GM12878 (cell line): ENCODE data around the gene SRGAP2C. TPM values are rescaled to one million over a fixed set of nuclear protein-coding genes. Genes with fewer than 3 reads are reported as not detected.
"Not testable (repeated sequence)": the region's sequence is repeated elsewhere in the genome, so short reads cannot be mapped to it uniquely, and the experiment has no call there.

Source experiments
- ATAC-seq: fragments of 200-7000 bp; cut with Tn5 transposase; 3 replicates; pipeline ENCODE4 v1.9.1; 2020; ENCODE audit warnings: mild to moderate bottlenecking, moderate library complexity
- Bru-seq: library from RNA; stranded (reverse); fragments of 400-500 nt; gene quantifications from one replicate; lab custom pipeline; 2021; lab: Mats Ljungman, UMichigan
- BruChase-seq, 2 experiments: library from RNA; stranded (reverse); fragments of 400-500 nt; gene quantifications; one replicate each; lab custom pipeline; 2021; lab: Mats Ljungman, UMichigan
- BruUV-seq: library from RNA; stranded (reverse); fragments of 400-500 nt; replicated peaks from 2 replicates; lab custom pipeline; 2021; lab: Mats Ljungman, UMichigan
- CTCF ChIA-PET: fragments of 300-600 bp; sonication (Branson Sonifier 250); formaldehyde crosslinking; extraction: SDS; loops from one replicate; lab custom pipeline; 2021; ENCODE audit warnings: inconsistent platforms; lab: Yijun Ruan, JAX
- POLR2A ChIA-PET: fragments of 350-600 bp; formaldehyde crosslinking; extraction: SDS; loops from one replicate; lab custom pipeline; 2021; ENCODE audit warnings: inconsistent platforms; lab: Charles Lee
- RAD21 ChIA-PET: fragments of 300-600 bp; sonication (Branson Sonifier 250); formaldehyde crosslinking; loops from one replicate; lab custom pipeline; 2023; ENCODE audit warnings: antibody characterized with exemption; ENCODE audit not compliant: unreplicated experiment; lab: Charles Lee
- SMC1A ChIA-PET: fragments of 300-600 bp; sonication (Branson Sonifier 250); formaldehyde crosslinking; loops from one replicate; lab custom pipeline; 2023; ENCODE audit not compliant: unreplicated experiment, uncharacterized antibody; lab: Charles Lee
- DNase-seq: peaks from one replicate; pipeline ENCODE4 v3.0.0-alpha.2; 2011; ENCODE audit warnings: low read depth, low spot score
- FAIRE-seq: peaks from 3 replicates; lab custom pipeline; 2011; peaks lifted over from hg19 to GRCh38; lab: Jason Lieb, UNC
- H2AFZ ChIP-seq: 2 replicates; pipeline ENCODE4 v1.6.0; 2011; ENCODE audit warnings: low read depth, low read length, control low read depth; ENCODE audit not compliant: control insufficient read depth
- H3K27ac ChIP-seq: 2 replicates; pipeline ENCODE4 v1.5.1; 2011; ENCODE audit warnings: control low read depth; ENCODE audit not compliant: control insufficient read depth, insufficient read depth
- H3K27me3 ChIP-seq, 2 experiments: replicated peaks in 1 of 2; 2 replicates each; pipeline versions ENCODE4 v1.6.0 to v1.6.1; 2011; ENCODE audit warnings: low read length in 1 of 2; ENCODE audit not compliant: control insufficient read depth in 2 of 2, insufficient read depth in 2 of 2
- H3K36me3 ChIP-seq, 2 experiments: 2 replicates each; pipeline ENCODE4 v1.5.1; 2011; ENCODE audit warnings: low read length in 1 of 2; ENCODE audit not compliant: control insufficient read depth in 2 of 2, insufficient read depth in 2 of 2
- H3K4me1 ChIP-seq: 2 replicates; pipeline ENCODE4 v1.6.1; 2011; ENCODE audit warnings: mild to moderate bottlenecking, low read length, moderate library complexity, mixed read lengths; ENCODE audit not compliant: control insufficient read depth, insufficient read depth
- H3K4me2 ChIP-seq: 2 replicates; pipeline ENCODE4 v1.6.0; 2011; ENCODE audit warnings: control low read depth; ENCODE audit not compliant: control insufficient read depth, insufficient read depth
- H3K4me3 ChIP-seq: fragments of 200-600 bp; sonication (generic); 2 replicates; pipeline ENCODE4 v1.5.1; 2016
- H3K79me2 ChIP-seq: 2 replicates; pipeline ENCODE4 v1.6.0; 2011; ENCODE audit warnings: low read length; ENCODE audit not compliant: control insufficient read depth, insufficient read depth
- H3K9ac ChIP-seq: 2 replicates; pipeline ENCODE4 v1.8.0; 2011; ENCODE audit warnings: low read length, control low read depth, mixed read lengths; ENCODE audit not compliant: control insufficient read depth, insufficient read depth
- H3K9me3 ChIP-seq: replicated peaks from 3 replicates; pipeline ENCODE4 v1.5.1; 2011; ENCODE audit warnings: mild to moderate bottlenecking, low read length; ENCODE audit not compliant: control insufficient read depth, insufficient read depth
- H4K20me1 ChIP-seq: 2 replicates; pipeline ENCODE4 v1.6.0; 2011; ENCODE audit not compliant: control insufficient read depth, insufficient read depth
- ATF7 ChIP-seq: fragments of 450-650 bp; IDR thresholded peaks from 2 replicates; pipeline ENCODE4 v1.6.1; 2016; ENCODE audit warnings: low read depth, mild to moderate bottlenecking
- CHD2 ChIP-seq: IDR thresholded peaks from 2 replicates; pipeline ENCODE4 v1.6.1; 2011; ENCODE audit warnings: low read depth, low read length, improper control_type of control experiment, borderline replicate concordance
- CREB1 ChIP-seq: IDR thresholded peaks from 2 replicates; pipeline ENCODE4 v1.6.1; 2012; ENCODE audit warnings: low read depth, mild to moderate bottlenecking, inconsistent platforms
- DPF2 ChIP-seq: fragments of 450-650 bp; IDR thresholded peaks from 2 replicates; pipeline ENCODE4 v1.6.1; 2017; ENCODE audit warnings: mild to moderate bottlenecking
- FOS ChIP-seq: IDR thresholded peaks from 3 replicates; pipeline ENCODE4 v1.6.1; 2011; ENCODE audit warnings: borderline replicate concordance; ENCODE audit not compliant: insufficient read length; ENCODE audit errors: extremely low read depth
- NFYB ChIP-seq: IDR thresholded peaks from 2 replicates; pipeline ENCODE4 v1.6.1; 2011; ENCODE audit warnings: low read depth, mild to moderate bottlenecking, low read length, improper control_type of control experiment, moderate library complexity; ENCODE audit not compliant: insufficient read depth
- RFX5 ChIP-seq: IDR thresholded peaks from 2 replicates; pipeline ENCODE4 v1.6.1; 2011; ENCODE audit warnings: low read depth, low read length, improper control_type of control experiment
- SP1 ChIP-seq: IDR thresholded peaks from one replicate; pipeline ENCODE4 v1.6.1; 2011; ENCODE audit warnings: low read depth, low read length
- WGBS: methylation state at CpG from one replicate; pipeline ENCODE4 v1.1.6; 2016; ENCODE audit warnings: low lambda C conversion rate; ENCODE audit not compliant: insufficient replicate concordance, insufficient coverage; ENCODE audit errors: missing lambda C conversion rate; 5-methylcytosine and 5-hydroxymethylcytosine counted together
- in situ Hi-C: fragments of 300-500 bp; cut with MboI; formaldehyde crosslinking; loops from 9 replicates; pipeline ENCODE4 v1.14.3; 2018; ENCODE audit warnings: mixed read lengths
- intact Hi-C: fragments of 100-400 bp; cut with micrococcal nuclease; formaldehyde crosslinking; loops from one replicate; pipeline ENCODE4 v1.14.2; 2022; ENCODE audit not compliant: unreplicated experiment
- long read RNA-seq, 2 experiments: library from polyadenylated mRNA; unstranded; transcript quantifications; one replicate each; pipeline ENCODE4 v2.0.0, GENCODE V29; 2019 to 2020
- polyA minus RNA-seq, 3 experiments: library from RNA; depleted of rRNA, polyadenylated mRNA; stranded (reverse); fragments of >200 nt; gene quantifications; 2 replicates each; pipeline ENCODE4 v1.2.3, GENCODE V29; 2011
- polyA plus RNA-seq, 11 experiments: library from polyadenylated mRNA; depleted of rRNA in 4 of 11; unstranded in 6 of 11; stranded (reverse) in 5 of 11; fragments of >200 nt; fragmentation: Nextera tagmentation in 4 of 11; fragmentation: Illumina TruSeq in 1 of 11; extraction: Ambion mirVana in 4 of 11; extraction: Trizol in 1 of 11; gene quantifications; 1 replicate in 1 of 11; 2 replicates in 10 of 11; pipeline versions ENCODE4 v1.2.1 to v1.2.3, GENCODE V29; 2011 to 2016; ENCODE audit warnings: inconsistent platforms in 2 of 11, missing spikeins in 2 of 11, low read depth in 1 of 11
- total RNA-seq, 4 experiments: library from RNA; depleted of rRNA in 3 of 4; stranded (reverse); fragments of >200 nt in 3 of 4; fragmentation: Illumina TruSeq in 1 of 4; extraction: Trizol in 1 of 4; gene quantifications; 2 replicates each; pipeline versions ENCODE4 v1.2.1 to v1.2.3, GENCODE V29; 2013 to 2021
- TF ChIP-seq, protein P1 (sequence below): IDR thresholded peaks from 2 replicates; pipeline ENCODE4 v1.6.1; 2011; ENCODE audit warnings: mild to moderate bottlenecking, low read depth, low read length, moderate library complexity; ENCODE audit not compliant: insufficient replicate concordance
- TF ChIP-seq, protein P2 (sequence below): fragments of 450-650 bp; IDR thresholded peaks from 2 replicates; pipeline ENCODE4 v1.6.1; 2016; ENCODE audit warnings: mild to moderate bottlenecking
- TF ChIP-seq, protein P3 (sequence below): fragments of 450-650 bp; IDR thresholded peaks from 2 replicates; pipeline ENCODE4 v1.6.1; 2014; ENCODE audit warnings: mild to moderate bottlenecking

Gene SRGAP2C
- total RNA-seq (2013; cell fraction: nucleolus; rRNA removed), result 3.1 and 3.3 TPM in 2 replicates
- 1.7 and 2.4 TPM in 2 replicates for total RNA-seq (2014; rRNA removed)
- total RNA-seq (2014; rRNA removed; fragmentation: Illumina TruSeq; extraction: Trizol), result 2.3 TPM in 2 replicates
- 6.0 and 7.6 TPM in 2 replicates for total RNA-seq (2021)
- 0.73 TPM for polyA plus RNA-seq (2011; ENCODE audit: low read depth)
- polyA plus RNA-seq (2011; rRNA removed), result 3.5 and 4.0 TPM in 2 replicates
- 1.5 and 2.7 TPM in 2 replicates for polyA plus RNA-seq (2011; cell fraction: cytosol; rRNA removed)
- polyA plus RNA-seq (2011; cell fraction: nucleus; rRNA removed), result 2.2 and 2.9 TPM in 2 replicates
- 1.2 and 1.8 TPM in 2 replicates for polyA plus RNA-seq (2012)
- 1.7 and 2.3 TPM in 2 replicates for polyA plus RNA-seq (2014; fragmentation: Illumina TruSeq; extraction: Trizol)
- 1 to 10 TPM in 1 of 2 experiments, under 1 TPM in 1; 0.82 to 1.4 TPM for polyA plus RNA-seq (2014; fragmentation: Nextera tagmentation; extraction: Ambion mirVana)
- 1.0 and 1.2 TPM in 2 replicates for polyA plus RNA-seq (2014; rRNA removed)
- polyA plus RNA-seq (2016; fragmentation: Nextera tagmentation; extraction: Ambion mirVana), result 1 to 10 TPM; 2.3 to 2.6 TPM
- polyA minus RNA-seq (2011; rRNA and poly(A)+ RNA removed), result 4.6 and 8.3 TPM in 2 replicates
- 2.4 and 9.0 TPM in 2 replicates for polyA minus RNA-seq (2011; cell fraction: cytosol; rRNA and poly(A)+ RNA removed)
- 3.4 and 4.5 TPM in 2 replicates for polyA minus RNA-seq (2011; cell fraction: nucleus; rRNA and poly(A)+ RNA removed)
- percentile 50 among the genes with signal in this experiment for Bru-seq, nascent RNA
- percentile 45 among the genes with signal in this experiment for BruChase-seq, experiment 1, labeled RNA remaining after a 6-hour chase
- BruChase-seq, experiment 2, labeled RNA remaining after a 2-hour chase, result percentile 49 among the genes with signal in this experiment
- long read RNA-seq, experiment 1, full-length matches to known transcripts, result 1 of 3 reads
- long read RNA-seq, experiment 1, partial matches to known transcripts, result 0 of 3 reads
- long read RNA-seq, experiment 1, other reads (novel, unspliced or antisense), result 2 of 3 reads
- long read RNA-seq, experiment 2, partial matches to known transcripts, result 0 of 10 reads
- long read RNA-seq, experiment 2, other reads (novel, unspliced or antisense), result 10 of 10 reads

GRCh38 chr1:121184290-121185127, at the start of gene SRGAP2C, which contains the start of gene FAM72B:
SRGAP2C (plus strand) TSS chr1:121184975; CDS start chr1:121187447, 2,472 bp downstream.
FAM72B (minus strand) TSS chr1:121184340; CDS start chr1:121183489, 851 bp downstream.
- CTCF ChIA-PET, RAD21 ChIA-PET: not testable (repeated sequence)
- WGBS, result 1% methylated on average over 32 of the region's 54 CpGs

More at GRCh38 chr1:121184290-121185127, at the start of gene SRGAP2C, which contains the start of gene FAM72B:
- H3K79me2 ChIP-seq, H3K27ac ChIP-seq, intact Hi-C loops, H3K36me3 ChIP-seq, BruUV-seq, POLR2A ChIA-PET, H3K27me3 ChIP-seq, H2AFZ ChIP-seq, in situ Hi-C loops, FAIRE-seq, H3K9me3 ChIP-seq, SMC1A ChIA-PET, H3K9ac ChIP-seq, H4K20me1 ChIP-seq, H3K4me1 ChIP-seq: not testable (repeated sequence)
- 0 out of 2 replicates have a peak within 1 kb of the TSS, but pooled peaks have one; percentile 25 for H3K4me2 ChIP-seq
- DNase-seq (peak; percentile 97), ATAC-seq (peak; percentile 87)
- TF ChIP-seq, protein P1, sequence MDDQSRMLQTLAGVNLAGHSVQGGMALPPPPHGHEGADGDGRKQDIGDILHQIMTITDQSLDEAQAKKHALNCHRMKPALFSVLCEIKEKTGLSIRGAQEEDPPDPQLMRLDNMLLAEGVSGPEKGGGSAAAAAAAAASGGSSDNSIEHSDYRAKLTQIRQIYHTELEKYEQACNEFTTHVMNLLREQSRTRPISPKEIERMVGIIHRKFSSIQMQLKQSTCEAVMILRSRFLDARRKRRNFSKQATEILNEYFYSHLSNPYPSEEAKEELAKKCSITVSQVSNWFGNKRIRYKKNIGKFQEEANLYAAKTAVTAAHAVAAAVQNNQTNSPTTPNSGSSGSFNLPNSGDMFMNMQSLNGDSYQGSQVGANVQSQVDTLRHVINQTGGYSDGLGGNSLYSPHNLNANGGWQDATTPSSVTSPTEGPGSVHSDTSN, result peak; percentile 80
- TF ChIP-seq, protein P2, sequence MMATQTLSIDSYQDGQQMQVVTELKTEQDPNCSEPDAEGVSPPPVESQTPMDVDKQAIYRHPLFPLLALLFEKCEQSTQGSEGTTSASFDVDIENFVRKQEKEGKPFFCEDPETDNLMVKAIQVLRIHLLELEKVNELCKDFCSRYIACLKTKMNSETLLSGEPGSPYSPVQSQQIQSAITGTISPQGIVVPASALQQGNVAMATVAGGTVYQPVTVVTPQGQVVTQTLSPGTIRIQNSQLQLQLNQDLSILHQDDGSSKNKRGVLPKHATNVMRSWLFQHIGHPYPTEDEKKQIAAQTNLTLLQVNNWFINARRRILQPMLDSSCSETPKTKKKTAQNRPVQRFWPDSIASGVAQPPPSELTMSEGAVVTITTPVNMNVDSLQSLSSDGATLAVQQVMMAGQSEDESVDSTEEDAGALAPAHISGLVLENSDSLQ, result peak; percentile 97
- peak; percentile 37; the same call in 1 of the 2 replicates for TF ChIP-seq CREB1
- 0 out of 2 replicates have a peak, but pooled peaks have one; percentile 22 for TF ChIP-seq CHD2
- TF ChIP-seq, protein P3, sequence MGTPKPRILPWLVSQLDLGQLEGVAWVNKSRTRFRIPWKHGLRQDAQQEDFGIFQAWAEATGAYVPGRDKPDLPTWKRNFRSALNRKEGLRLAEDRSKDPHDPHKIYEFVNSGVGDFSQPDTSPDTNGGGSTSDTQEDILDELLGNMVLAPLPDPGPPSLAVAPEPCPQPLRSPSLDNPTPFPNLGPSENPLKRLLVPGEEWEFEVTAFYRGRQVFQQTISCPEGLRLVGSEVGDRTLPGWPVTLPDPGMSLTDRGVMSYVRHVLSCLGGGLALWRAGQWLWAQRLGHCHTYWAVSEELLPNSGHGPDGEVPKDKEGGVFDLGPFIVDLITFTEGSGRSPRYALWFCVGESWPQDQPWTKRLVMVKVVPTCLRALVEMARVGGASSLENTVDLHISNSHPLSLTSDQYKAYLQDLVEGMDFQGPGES, result peak; percentile 50
- 0 out of 2 replicates have a peak, but pooled peaks have one; percentile 19 for TF ChIP-seq ATF7
- TF ChIP-seq FOS, result peak; percentile 39
- TF ChIP-seq NFYB, result peak; percentile 62
- peak; percentile 86 for TF ChIP-seq SP1
- 0 out of 2 replicates have a peak, but pooled peaks have one; percentile 18 for TF ChIP-seq DPF2
- peak; percentile 25; the same call in 1 of the 2 replicates for TF ChIP-seq RFX5
- peak within 1 kb of the TSS; percentile 60; the same call in 1 of the 2 replicates for H3K4me3 ChIP-seq
